NCI-H345 (cell line): ENCODE measurements around the gene DGKG.

Experiments used
- DNase-seq: peaks from one replicate; lab custom pipeline; 2025; lab: John Stamatoyannopoulos, UW

Gene DGKG

DNA sequence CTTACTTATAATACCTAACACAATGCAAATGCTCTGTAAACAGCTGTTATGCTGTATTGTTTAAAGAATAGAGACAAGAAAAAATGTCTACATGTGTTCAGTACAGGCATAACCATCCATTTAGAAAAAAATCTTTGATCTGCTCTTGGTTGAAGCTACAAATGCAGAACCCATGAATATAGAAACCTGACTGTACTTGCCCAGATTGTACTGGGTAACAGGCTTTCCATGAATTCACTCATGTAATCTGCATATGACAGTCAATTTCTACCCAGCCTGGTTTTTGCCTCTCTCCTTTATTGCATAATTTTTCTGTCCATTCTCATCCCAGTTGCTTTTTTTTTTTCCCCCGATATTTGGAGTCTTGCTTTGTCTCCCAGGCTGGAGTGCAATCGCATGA, 190.5 kb downstream of the DGKG start:
- no peak for DNase-seq

DNA sequence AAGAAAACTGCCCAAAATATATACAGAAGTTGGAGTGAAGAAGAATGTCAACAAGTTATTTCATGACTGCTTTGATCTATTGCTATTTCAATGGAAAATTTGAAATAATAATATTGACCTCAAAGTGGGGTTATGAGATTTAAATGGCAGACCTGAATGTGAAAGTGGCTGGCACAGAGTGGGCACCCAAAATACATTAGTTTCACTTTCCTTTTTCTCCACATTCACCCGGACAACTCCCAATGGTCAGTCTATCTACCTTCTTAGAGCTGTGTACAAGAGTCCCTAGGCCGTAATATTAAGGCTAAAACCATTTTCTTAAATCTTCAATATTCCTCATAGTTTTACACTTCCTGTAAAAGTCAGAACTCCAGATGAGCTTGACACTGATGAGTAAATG, 191.5 kb downstream of the DGKG start:
- DNase-seq: no peak

DNA sequence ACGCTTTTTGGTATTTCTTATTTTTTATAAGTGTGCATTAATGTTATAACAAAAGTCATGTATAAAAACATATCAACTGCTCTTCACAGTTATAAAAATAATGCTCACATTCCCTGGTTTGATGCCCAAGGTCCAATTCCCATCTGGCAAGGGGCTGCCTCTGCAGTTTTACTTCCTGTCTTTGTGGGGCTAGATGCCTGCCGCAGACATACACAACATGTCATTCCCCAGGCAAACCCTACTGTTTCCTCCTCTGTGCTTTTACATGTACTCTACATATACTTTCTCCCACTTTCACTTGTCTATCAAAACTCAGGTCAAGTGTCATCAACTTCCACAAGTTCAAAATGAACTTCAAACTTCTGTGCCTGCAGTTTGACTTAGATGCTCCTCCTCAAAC, 192.7 kb downstream of the DGKG start:
- no peak for DNase-seq

DNA sequence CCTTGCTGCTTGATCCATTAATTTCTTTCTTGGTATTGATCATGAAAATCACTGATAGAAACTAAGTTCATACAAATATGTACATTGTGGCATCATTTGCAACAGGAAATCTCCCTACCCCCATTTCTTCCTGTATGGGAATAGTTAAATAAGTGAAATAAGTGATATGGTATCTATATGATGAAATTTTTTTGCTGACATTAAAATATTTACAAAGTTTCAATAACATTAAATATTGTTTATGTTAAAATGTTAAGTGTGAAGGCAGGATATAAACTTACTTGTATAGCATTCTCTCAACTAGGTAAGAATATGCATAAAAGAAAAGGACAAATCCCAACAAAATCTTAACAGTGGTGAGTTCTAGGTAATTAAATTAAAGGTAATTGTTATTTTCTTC, 193.1 kb downstream of the DGKG start:
- DNase-seq: no peak

DNA sequence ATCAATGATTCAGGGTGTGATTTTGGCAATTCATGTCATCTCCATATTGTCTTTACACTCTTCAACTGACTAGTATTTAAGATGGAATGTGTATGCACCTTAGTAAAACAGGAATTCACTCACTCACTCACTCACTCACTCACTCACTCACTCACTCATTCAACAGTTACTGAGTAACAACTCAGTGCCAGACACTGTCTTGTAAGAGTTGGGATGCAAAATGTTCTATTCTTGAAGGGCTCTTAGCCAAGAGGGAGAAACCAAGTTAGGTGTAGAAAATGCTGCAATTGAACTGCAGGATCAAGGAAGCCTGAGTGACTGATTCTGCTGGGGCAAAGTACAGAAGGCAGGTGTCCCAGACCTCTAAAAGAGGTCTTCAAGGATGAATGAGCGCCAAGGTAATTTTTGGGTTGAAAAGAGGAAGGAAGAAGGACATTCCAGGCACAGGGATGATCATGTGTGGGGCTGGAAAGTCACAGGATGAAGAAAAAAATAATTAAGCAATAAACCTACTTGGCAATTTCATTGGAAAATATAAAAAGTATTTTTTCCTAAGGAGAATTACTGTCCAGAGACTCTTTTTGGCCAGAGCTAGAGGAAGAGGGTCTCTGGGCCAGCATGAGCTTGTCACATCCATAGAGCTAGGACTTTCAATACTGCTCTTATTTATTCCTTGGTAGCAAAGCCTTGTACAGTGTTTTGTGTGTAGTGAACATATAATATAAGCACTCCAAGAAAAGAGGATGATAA, 194.2 kb downstream of the DGKG start:
- no peak for DNase-seq

DNA sequence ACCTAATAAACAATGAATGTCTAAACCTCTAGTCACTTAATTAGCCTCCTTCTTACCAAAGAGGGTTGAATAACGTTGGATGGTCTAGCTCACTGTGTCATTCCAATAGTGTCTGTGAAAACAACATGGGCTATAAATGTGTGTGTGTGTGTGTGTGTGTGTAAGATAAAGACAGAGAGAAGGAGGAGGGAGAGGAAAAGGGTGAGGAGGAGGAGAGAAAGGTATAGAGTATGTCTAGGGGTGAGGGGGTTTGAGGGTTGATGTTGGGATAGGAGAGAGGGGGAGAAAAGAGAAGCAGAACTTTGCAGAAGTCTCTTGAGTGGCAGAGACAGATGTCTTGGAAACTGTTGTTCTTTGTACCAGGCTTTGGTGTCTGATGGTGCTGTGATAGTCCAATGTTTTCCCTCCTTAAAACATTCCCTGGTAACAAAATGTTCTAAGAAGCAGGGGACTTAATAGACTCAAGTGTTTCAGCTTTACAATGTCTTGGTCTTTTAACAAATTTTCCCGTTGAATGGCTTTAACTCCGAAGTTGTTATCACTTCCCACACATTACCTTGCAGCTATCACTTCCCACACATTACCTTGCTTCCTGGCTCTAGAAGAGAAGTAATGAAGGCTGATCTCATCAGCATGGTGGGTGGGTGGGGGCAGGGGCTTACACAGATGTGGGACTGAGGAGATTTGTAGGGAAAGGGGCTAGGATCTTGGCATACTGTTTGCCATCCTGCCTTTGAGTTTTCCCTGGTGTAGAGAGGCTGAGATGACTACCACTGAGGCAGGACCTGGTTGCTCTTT, 195.3 kb downstream of the DGKG start:
- DNase-seq: no peak

DNA sequence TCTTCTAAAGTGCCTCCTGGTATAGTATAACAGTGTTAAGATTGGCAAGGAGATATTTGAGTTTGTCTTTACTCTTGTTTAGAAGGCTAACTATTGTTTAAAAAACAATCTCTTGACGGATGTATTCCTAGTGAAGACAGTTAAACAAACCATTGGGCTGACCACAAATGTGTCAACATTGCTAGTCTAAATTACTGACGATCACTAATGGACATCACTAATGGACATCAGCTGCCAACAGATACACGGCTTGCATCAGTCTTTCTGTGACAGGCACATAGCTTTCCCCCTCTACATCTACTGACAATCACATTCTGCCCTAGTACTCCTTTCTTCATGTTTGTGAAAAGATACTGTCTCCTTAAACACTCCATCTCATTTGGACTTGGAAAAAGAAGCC, 196.0 kb downstream of the DGKG start:
- DNase-seq: no peak

DNA sequence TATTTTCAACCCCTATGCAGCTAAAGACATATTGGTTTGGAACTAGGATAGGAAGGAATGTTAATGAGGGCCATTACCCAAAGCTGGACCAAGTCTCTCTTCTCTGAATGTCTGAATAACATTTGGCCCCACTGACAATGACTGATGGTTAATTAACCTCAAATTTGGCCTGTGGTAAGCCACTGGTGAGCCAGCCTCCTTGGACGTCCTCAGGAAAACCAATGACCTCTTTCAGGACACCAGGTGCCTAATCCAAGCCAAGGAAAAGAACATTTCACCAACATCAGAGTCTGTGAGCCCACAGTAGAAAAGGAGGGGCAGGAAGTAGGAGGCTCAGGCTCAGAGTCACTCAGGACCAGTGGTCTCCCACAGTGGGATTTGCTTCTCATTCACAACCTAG, 196.7 kb downstream of the DGKG start:
- DNase-seq: no peak

DNA sequence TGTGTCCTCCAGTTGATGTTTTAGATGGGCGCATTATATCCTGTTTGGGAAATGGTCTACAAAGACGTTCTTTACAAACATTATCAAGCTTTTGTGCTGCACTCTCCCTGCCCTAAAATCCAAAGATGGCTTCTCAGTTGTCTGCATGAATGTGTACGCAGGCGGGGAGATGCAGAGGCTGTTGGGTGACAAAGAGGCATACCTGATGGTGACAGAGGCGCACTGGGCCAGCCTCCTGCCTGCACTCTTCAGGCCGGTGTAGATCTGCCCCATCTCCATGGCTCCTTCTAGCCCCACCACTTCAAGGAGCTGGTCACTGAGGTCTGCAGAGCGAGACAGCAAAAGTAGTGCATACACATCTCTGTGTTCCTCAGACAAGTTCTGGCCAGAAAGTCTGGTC, 197.3 kb downstream of the DGKG start:
- no peak for DNase-seq

DNA sequence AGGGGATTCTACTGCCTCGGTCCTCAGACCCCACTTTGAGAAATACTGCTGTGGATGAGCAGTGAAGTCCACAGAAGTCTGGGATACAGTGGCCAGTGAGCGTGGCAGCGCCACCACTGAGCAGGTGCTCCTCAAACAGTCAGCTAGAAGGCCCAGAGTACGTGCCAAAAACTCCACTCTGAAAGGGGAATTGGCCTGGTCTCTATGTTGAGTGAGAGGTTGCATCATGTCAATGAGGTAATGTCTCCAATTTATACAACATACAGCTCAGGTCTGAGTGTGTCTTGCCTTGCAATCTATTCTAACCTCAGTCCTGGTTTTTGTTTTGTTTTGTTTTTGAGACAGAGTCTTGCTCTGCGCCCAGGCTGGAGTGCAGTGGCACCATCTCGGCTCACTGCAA, 199.8 kb downstream of the DGKG start:
- DNase-seq: no peak

DNA sequence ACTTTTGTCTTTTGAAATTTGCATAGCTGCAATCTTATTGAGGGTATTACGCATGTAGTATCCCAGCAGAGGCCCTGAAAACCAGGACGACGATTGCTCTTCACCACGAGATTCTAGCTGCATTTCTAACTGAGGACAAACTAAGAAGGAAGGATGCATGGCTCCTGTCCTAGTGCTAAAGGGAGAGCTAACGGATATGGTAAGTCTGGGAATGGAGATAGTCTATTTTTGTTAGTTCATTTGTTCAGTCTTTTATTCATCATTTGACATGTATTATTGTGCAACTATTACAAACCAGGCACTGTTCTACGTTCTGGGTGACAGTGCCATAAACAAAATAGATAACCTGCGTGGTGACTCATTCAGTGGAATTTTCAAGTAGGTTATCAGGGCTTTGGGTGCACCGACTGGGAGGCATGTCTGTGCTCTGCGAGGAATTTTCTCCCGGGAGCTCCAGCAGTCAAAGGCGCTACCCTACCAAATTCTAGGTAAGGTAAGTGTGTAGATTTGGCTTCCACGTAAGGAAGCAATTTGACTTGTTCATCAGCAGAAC, 201.3 kb downstream of the DGKG start:
- no peak for DNase-seq

DNA sequence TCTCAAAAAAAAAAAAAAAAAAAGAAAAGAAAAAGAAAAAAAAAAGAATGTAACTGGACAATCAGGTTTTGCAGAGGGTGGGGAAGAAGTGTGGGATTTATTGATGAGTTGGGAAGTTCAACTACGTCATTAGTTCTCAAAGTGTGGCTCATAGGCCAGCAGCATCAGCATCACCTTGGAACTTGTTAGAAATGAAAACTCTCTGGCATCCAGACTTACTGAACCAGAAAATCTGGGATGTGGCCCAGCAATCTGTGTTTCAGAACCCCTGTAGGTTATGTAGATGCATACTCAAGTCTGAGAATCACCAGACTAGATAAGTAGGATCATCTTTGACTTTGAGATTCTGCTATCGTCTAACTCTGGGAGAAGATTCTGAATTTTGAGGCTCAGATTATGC, 207.4 kb downstream of the DGKG start:
- no peak for DNase-seq

DNA sequence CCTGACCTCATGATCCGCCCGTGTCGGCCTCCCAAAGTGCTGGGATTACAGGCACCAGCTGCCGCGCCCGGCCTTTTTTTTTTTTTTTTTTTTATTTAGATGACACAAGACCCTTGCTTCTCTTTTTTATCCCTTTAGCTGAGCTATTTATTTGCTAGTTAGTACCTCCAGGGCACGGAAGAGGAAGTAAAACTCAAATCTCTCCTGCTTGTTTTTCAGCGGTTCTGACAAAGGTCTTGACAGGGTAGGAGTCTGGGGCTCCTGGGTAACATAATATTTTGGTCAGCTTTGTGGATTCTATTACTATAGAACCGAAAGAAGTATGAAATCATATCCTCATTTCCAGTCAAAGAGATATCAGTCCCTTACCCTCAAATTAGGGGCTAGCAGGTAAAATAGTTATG, 209.1 kb downstream of the DGKG start:
- no peak for DNase-seq

DNA sequence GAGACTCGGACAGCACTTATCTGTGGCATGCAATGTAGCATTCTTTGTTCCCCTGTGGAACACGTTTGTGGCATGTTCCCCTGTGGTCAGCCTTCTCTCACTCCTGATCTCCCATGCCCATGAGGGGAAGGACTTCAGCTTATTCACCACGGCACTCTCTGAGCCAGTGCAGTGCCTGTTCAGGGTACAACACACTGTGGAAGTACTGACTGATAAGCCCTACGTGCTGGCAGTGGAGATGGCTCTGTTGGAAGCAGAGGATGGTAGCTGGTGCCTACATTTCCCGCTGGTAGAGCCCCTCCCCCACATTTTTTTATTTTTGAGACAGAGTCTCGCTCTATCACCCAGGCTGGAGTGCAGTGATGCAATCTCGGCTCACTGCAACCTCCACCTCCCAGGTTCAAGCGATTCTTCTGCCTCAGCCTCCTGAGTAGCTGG, 209.7 kb downstream of the DGKG start:
- no peak for DNase-seq

DNA sequence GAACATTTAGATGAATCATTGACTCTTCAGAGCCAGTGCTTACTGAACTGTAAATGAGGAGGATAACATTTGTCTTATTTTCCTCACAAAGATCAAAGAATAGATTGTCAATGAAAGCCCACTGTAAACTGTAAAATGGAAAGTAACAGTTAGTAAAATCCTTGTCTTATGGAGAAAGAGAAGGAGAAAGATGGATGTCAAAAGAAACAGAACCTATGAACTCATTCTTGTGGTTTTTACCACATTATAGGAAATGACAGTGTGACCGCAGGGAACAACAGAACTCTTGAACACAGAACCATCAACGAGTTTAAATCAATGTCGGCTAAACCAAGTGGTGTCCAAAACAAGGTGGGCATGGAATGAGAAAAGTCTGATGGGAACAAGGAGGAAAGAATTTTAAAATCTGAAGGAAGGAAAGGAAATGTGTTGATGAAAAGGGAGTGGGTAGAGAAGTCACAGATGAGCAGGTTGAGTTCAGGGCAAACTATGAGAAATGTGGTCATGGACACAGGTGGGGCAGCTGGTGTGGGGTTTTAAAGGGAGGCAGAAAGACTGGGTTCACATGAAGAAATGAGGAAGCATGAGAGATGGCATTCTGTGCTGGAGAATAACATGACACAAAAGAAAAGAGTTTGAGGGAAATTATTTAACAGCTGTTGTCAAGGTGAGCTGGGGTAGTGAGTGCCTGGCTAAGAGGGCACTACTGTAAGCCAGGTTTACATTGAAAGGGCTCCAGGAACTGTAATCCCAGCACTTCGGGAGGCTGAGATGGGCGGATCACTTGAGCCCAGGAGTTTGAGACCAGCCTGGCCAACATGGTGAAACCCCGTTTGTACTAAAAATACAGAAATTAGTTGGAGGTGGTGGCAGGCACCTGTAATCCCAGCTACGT, 210.7 kb downstream of the DGKG start:
- DNase-seq: no peak

DNA sequence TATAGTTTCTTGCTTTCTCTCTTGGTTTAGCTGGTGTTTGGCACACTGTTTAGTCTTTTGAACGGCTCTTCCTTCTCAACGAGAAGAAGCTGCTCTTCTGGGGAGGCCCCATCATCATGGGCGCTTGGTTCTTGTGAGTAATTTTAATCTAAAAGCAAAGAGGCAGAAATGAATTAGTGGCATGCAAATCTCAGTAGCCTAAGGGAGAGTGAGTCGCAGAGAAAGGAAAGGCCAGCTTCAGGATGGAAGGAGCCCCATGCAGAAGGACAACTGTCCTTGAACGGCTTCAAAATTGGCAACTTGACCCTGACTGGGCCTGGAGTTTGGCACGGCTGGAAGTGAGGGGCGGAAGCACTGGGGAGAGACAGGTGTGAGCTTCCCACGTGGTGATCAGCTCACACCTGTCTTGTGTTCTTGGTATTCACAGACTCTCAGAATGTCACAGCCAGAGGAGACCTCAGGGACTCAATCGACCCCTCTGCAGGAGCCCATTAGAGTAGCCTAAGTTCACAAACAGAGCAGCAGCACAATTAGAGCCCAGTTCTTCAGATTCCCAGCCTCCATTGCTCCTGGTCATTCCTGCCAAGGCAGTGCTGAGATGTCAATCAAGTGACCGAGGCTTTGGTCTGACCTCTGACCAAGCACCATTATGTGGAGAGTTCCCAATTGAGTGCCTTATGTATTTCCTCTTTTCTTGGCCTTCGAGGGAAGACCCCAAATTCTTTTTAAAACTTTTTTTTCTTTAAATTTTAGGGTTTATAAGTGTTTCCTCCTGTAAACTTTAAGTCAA, 211.8 kb downstream of the DGKG start:
- DNase-seq: no peak

DNA sequence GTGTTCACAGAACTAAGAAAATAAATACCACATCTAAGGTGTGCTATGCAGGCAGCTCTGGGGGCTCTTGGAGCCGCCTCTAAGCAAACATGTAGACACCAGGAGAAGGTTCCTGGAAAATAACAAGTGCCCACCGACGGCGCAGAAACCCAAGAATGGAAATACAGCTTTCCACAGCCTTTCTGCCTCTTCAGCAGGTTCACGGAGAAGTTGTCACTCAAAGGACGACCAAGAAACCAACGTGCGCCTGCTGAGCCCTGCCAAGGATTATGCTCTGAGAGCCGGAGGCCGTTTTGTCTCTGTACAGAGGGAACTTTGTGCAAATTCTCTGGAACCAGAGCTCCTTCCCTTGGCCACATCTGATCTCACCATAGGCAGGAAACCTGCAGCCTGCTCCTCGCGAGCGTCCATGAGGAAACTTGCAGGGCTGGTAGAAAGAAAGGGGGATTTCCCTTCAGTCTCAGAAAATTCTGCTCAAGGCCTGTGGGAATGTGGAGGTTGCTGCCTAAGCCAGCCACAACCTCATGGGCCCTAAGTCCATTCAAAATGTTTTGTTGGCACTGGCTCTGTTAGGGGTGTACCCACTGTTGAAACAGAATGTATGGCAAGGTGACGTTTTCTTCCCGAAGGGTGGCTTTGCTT, 212.6 kb downstream of the DGKG start:
- no peak for DNase-seq

DNA sequence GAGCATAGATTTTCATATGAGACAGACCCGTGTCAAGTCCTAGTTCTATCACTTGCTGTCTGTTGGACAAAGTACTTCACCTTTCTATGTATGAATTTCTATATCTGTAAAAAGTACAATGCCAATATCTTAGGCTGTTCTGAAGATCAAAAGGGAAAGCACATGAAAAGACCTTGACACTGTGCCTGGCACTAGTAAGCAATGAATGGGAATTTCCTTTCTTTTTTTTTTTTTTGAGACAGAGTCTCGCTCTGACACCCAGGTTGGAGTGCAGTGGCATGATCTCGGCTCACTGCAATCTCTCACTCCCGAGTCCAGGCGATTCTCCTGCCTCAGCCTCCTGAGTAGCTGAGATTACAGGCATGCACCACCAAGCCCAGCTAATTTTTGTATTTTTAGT, 217.8 kb downstream of the DGKG start:
- no peak for DNase-seq

DNA sequence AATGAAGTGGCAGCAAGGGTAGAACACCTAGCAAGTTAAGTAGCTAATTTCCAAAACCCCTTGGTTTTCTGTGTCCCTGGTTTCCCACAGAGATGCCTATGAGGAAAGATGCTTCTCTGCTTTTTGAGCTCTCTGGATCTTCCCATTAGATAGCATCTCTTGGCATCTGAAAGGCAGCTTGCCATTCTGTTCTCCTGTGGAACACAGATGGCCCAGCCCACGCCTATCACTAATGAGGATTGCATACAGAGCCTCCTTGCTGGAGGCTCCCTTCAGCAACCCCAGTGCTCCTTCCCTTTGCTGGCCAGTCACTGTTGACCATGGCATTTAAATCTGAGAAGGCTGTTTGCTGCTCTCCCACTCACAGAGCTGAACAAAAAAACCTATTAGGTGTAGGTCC, 218.8 kb downstream of the DGKG start:
- no peak for DNase-seq

DNA sequence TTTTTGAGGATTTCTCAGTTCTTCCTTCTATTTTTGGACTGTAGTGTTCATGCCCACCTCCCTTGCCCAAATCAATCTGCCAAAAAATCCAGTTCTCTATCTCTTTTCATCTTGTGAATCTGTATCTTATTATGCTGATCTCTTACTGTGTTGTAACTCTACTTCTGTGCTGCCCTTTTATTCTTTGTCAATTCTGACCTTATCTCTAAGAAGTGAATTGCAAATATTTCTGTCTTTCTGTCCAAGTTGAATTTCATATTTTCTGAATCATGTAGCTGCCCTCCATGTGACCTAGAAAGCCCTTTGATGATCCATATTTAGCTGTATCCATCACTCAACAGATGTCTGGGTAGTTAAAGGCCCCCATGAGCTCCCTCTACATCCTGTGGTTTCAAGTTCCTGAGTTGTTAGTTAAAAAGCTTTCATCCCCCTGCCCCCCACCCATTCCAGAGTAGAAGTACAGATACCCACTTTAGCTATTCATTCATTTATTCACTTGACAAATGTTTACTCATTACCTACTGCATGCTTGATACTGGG, 219.6 kb downstream of the DGKG start:
- DNase-seq: no peak

DNA sequence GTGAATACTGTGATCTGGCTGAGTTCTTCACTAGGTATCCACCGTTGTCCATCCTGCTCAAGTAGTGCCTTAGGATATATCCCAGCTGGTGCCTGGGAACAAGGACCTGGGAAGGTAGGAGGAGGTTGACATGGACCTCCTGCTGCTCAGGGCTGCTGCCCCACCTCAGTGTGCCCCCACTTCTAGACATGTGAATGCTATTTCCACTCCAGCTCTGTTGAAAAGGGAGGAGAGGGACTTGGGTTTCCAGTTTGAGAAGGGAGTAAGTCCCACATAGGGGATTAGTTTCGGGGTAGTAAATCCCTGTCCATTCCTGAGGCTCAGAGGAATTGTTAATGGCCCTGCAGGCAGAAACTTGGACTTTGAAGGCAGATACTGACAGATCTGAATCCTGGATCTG, 220.2 kb downstream of the DGKG start:
- DNase-seq: no peak
